Upper lobe of right lung (tissue), 1 donor: ENCODE results near the gene PLEKHM3. TPM values are rescaled to one million over a fixed set of nuclear protein-coding genes. Genes with fewer than 3 reads are reported as not detected.

ENCODE experiments used
- ATAC-seq: fragments of 200-7000 bp; cut with Tn5 transposase; one replicate; pipeline ENCODE4 v1.9.1; 2020; ENCODE audit warnings: mild to moderate bottlenecking, moderate library complexity
- DNase-seq: peaks from one replicate; pipeline ENCODE4 v3.0.0-alpha.2; 2020
- H3K27ac ChIP-seq: fragments of 200-600 bp; one replicate; pipeline ENCODE4 v1.8.0; 2022
- H3K27me3 ChIP-seq: fragments of 200-600 bp; one replicate; pipeline ENCODE4 v1.8.0; 2022; ENCODE audit warnings: mild to moderate bottlenecking
- H3K36me3 ChIP-seq: fragments of 200-600 bp; one replicate; pipeline ENCODE4 v1.8.0; 2022
- H3K4me1 ChIP-seq: fragments of 200-600 bp; one replicate; pipeline ENCODE4 v1.8.0; 2022
- H3K4me3 ChIP-seq: fragments of 200-600 bp; one replicate; pipeline ENCODE4 v1.8.0; 2022; ENCODE audit warnings: mild to moderate bottlenecking
- H3K9me3 ChIP-seq: fragments of 200-600 bp; one replicate; pipeline ENCODE4 v1.8.0; 2022
- CTCF ChIP-seq: fragments of 200-600 bp; IDR thresholded peaks from one replicate; pipeline ENCODE4 v1.8.0; 2022; ENCODE audit warnings: antibody characterized with exemption
- intact Hi-C: fragments of 100-400 bp; cut with DNase I; formaldehyde crosslinking; loops from one replicate; pipeline ENCODE4 v1.11.0; 2022
- total RNA-seq: library from RNA; stranded (reverse); fragmentation: NEBNext Ultra II Directional; extraction: Animal tissue kit (Norgen Biotek cat#: 25700); gene quantifications from one replicate; pipeline ENCODE4 v1.2.1, GENCODE V29; 2021
- donor health status: DM: no; HTN: yes; CAD: no; lungs with severe emphysema.

The PLEKHM3 gene
- total RNA-seq, 1 donor from 2014 or later: 24.5 TPM

GRCh38 chr2:207936380-207936779 lies 88.9 kb downstream of the PLEKHM3 start:
- Histone ChIP-seq H3K9me3 (no peaks in the 10 kb centered on the region), H3K27me3 (no peaks in the 10 kb centered on the region), H3K36me3 (no peaks in the 10 kb centered on the region), H3K27ac (no peak overlapping the region), H3K4me3 (no peak overlapping the region), H3K4me1 (peaks cover 5% of the 10 kb centered on the region)
- no peak for ATAC-seq
- intact Hi-C loops: no loop called here
- TF ChIP-seq CTCF: no peak
- no peak for DNase-seq

DNA sequence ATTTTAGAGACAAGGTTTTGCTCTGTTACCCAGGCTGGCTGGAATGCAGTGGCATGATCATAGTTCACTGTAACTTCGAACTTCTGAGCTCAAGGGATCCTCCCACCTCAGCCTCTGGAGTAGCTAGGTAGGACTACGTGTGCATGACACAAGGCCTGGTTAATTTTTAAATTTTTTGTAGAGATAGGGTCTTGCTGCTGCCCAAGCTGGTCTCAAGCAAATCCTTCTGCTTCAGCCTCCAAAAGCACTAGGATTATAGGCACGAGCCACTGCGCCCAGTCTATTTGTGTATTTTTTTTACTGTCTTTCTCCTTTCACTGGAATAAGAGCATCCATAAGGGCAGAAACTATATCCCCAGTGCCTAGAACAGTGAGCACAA lies 89.3 kb downstream of the PLEKHM3 start:
- DNase-seq (no peak), ATAC-seq (no peak)
- H3K27ac ChIP-seq: peak overlapping the region; percentile 66
- H3K4me3 ChIP-seq: no peak overlapping the region
- peaks cover 5% of the 10 kb centered on the region for H3K4me1 ChIP-seq
- H3K9me3 ChIP-seq: no peaks in the 10 kb centered on the region
- no peak for TF ChIP-seq CTCF
- no peaks in the 10 kb centered on the region for H3K36me3 ChIP-seq
- no peaks in the 10 kb centered on the region for H3K27me3 ChIP-seq
- intact Hi-C loops: no loop called here

DNA sequence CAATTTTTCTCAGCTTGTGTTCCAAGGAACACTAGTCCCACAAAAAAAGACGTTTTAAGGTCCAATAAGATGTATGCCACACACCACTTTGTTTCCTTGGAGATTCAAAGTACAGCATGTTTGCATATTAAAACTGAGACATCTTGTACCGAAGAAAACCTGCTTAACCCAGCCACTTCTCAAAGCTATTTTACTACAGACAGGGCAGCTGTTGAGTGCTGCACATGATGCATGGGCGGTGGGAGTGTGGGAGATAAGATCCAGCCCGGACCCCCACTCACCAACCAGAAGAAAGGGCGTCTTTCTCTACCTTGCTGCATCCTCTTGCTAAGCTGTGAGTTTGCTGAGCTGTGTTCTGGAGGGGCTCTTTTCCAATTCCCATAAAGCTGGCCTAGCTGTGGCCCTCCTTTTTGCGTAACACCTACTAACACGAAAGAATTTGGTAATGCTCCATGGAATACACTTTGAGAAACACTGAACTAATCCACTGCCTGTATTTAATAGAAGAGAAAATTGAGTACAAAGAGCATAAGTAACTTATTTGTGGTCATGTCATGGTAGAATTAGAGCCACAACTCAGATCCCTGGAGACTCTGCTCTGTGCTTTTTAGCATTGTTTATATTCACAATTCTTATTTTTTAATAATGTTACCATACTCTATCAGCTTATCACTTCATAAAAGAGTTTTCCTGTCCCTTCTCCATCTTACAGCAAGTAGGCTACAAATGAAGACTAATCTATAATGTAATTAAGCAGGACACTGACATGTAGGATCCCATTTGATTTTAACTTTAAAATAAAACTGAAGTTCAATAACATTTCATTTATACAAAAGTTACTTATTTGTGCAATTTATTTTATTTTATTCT lies 90.0 kb downstream of the PLEKHM3 start:
- peaks cover 2% of the 10 kb centered on the region for H3K36me3 ChIP-seq
- peaks cover 5% of the 10 kb centered on the region for H3K4me1 ChIP-seq
- TF ChIP-seq CTCF: no peak
- DNase-seq (no peak), ATAC-seq (peak; percentile 71)
- no peaks in the 10 kb centered on the region for H3K9me3 ChIP-seq
- no peak overlapping the region for H3K4me3 ChIP-seq
- H3K27ac ChIP-seq: peak overlapping the region; percentile 66
- intact Hi-C loops: no loop called here
- H3K27me3 ChIP-seq: no peaks in the 10 kb centered on the region

GRCh38 chr2:207934720-207935119 lies 90.6 kb downstream of the PLEKHM3 start:
- ATAC-seq: peak; percentile 19

GRCh38 chr2:207933396-207934065 lies 91.8 kb downstream of the PLEKHM3 start:
- ATAC-seq (no peak), DNase-seq (no peak)
- no peak for TF ChIP-seq CTCF
- H3K27me3 ChIP-seq: no peaks in the 10 kb centered on the region
- H3K4me3 ChIP-seq: no peak overlapping the region
- H3K36me3 ChIP-seq: peaks cover 11% of the 10 kb centered on the region
- intact Hi-C loops: no loop called here
- H3K4me1 ChIP-seq: peaks cover 3% of the 10 kb centered on the region
- H3K27ac ChIP-seq: no peak overlapping the region
- H3K9me3 ChIP-seq: no peaks in the 10 kb centered on the region

More at GRCh38 chr2:207934720-207935119, 90.6 kb downstream of the PLEKHM3 start:
- Histone ChIP-seq H3K27me3 (no peaks in the 10 kb centered on the region), H3K27ac (peak overlapping the region; percentile 66), H3K9me3 (no peaks in the 10 kb centered on the region), H3K36me3 (peaks cover 8% of the 10 kb centered on the region), H3K4me1 (peaks cover 5% of the 10 kb centered on the region), H3K4me3 (no peak overlapping the region)
- no peak for DNase-seq
- intact Hi-C loops: no loop called here
- TF ChIP-seq CTCF: no peak
